Aorta (tissue), 5 donors: ENCODE measurements around the gene ZNF350. TPM values are rescaled to one million over a fixed set of nuclear protein-coding genes. Genes with fewer than 3 reads are reported as not detected.
"Not testable (repeated sequence)": the region's sequence is repeated elsewhere in the genome, so short reads cannot be mapped to it uniquely, and the experiment has no call there.

Source experiments
- ATAC-seq: fragments of 200-7000 bp; cut with Tn5 transposase; one replicate; pipeline ENCODE4 v1.9.1; 2022; ENCODE audit warnings: moderate library complexity; ENCODE audit not compliant: low FRiP score
- DNase-seq, 2 donors: peaks; one replicate each; pipeline ENCODE4 v3.0.0-alpha.2; 2020
- H3K27ac ChIP-seq, 2 donors: one replicate each; pipeline ENCODE4 v1.5.1; 2013; ENCODE audit warnings: low read length in 2 of 2, mild to moderate bottlenecking in 2 of 2, moderate library complexity in 2 of 2, control low read depth in 1 of 2, inconsistent platforms in 1 of 2, low read depth in 1 of 2
- H3K27me3 ChIP-seq, 2 donors: one replicate each; pipeline ENCODE4 v1.6.1; 2013; ENCODE audit warnings: control low read depth in 1 of 2, low read length in 1 of 2, mild to moderate bottlenecking in 1 of 2, moderate library complexity in 1 of 2; ENCODE audit not compliant: insufficient read depth in 2 of 2, control insufficient read depth in 1 of 2
- H3K36me3 ChIP-seq, 2 donors: one replicate each; pipeline ENCODE4 v1.6.1; 2013; ENCODE audit warnings: control low read depth in 1 of 2, low read length in 1 of 2, mild to moderate bottlenecking in 1 of 2; ENCODE audit not compliant: insufficient read depth in 2 of 2, control insufficient read depth in 1 of 2
- H3K4me1 ChIP-seq, 2 donors: one replicate each; pipeline ENCODE4 v1.6.1; 2013; ENCODE audit warnings: low read length in 2 of 2, control low read depth in 1 of 2, mild to moderate bottlenecking in 1 of 2, moderate library complexity in 1 of 2; ENCODE audit not compliant: insufficient read depth in 2 of 2, control insufficient read depth in 1 of 2
- H3K4me3 ChIP-seq, 2 donors: one replicate each; pipeline ENCODE4 v1.5.1; 2013; ENCODE audit warnings: low read length in 2 of 2, control low read depth in 1 of 2, mild to moderate bottlenecking in 1 of 2
- H3K9me3 ChIP-seq: one replicate; pipeline ENCODE4 v1.6.1; 2013; ENCODE audit warnings: mild to moderate bottlenecking, low read length; ENCODE audit not compliant: control insufficient read depth
- whole genome bisulfite sequencing, 2 donors: extraction: QIAGEN DNeasy Blood & Tissue Kit; methylation state at CpG; one replicate each; pipeline ENCODE4 v1.1.7; 2013; 5-methylcytosine and 5-hydroxymethylcytosine counted together
- intact Hi-C, 2 donors: fragments of 100-400 bp; cut with DNase I; formaldehyde crosslinking; loops; one replicate each; pipeline versions ENCODE4 v1.14.2 to v1.15.0; 2022
- polyA plus RNA-seq, 2 donors: library from polyadenylated mRNA; stranded (reverse); fragments of 200-250 nt; gene quantifications; one replicate each; pipeline ENCODE4 v1.2.3, GENCODE V29; 2013
- total RNA-seq, 2 donors: library from RNA; stranded (reverse); fragmentation: NEBNext Ultra II Directional; extraction: Animal tissue kit (Norgen Biotek cat#: 25700); gene quantifications; one replicate each; pipeline ENCODE4 v1.2.1, GENCODE V29; 2021
- donor health status: healthy with polysubstance abuse.
- donor health status: Bipolar disorder and iron deficiency.
- donor health status: DM: no; HTN: no; CAD: no.
- donor health status: DM: no; HTN: no; CAD: no.
- donor health status: DM: yes; HTN: yes; CAD: no.

ZNF350 gene
- total and polyA plus RNA-seq, 4 donors = 9.9 to 17.7 (median 12.6) TPM

GRCh38 chr19:52020506-52020905 lies 33.9 kb upstream of the ZNF350 start:
- Histone ChIP-seq H3K4me3 (no peak overlapping the region), H3K27me3 (no peaks in the 10 kb centered on the region), H3K4me1 (no peaks in the 10 kb centered on the region), H3K9me3 (peaks cover 35% of the 10 kb centered on the region), H3K36me3 (peaks cover 37 to 56% of the 10 kb centered on the region in 2 donors), H3K27ac (no peak overlapping the region)
- ATAC-seq = no peak
- intact Hi-C loops = no loop called here
- DNase-seq = no peak
- WGBS, 2 donors = 92 to 95% methylated on average over 4 of the region's 4 CpGs

GRCh38 chr19:52010674-52011073 lies 24.0 kb upstream of the ZNF350 start:
- Histone ChIP-seq H3K36me3 (peaks cover 2 to 12% of the 10 kb centered on the region in 2 donors), H3K4me3 (no peak overlapping the region), H3K9me3 (peaks cover 3% of the 10 kb centered on the region), H3K4me1 (no peaks in the 10 kb centered on the region), H3K27ac (no peak overlapping the region), H3K27me3 (no peaks in the 10 kb centered on the region)
- ATAC-seq (no peak), DNase-seq (no peak)
- 78 to 88% methylated on average over 1 of the region's 1 CpG for WGBS, 2 donors
- intact Hi-C loops = no loop called here

- 0 to 1% methylated on average over 44 of the region's 44 CpGs for WGBS, 2 donors
- intact Hi-C loops = no loop called here
- Histone ChIP-seq H3K27ac (peak within 1 kb of the TSS in 1 of 2 donors; percentile 34), H3K4me1 (no peaks in the 10 kb centered on the region), H3K36me3 (peaks cover 1 to 16% of the 10 kb centered on the region in 2 donors), H3K4me3 (peak within 1 kb of the TSS; percentile 50 to 78), H3K9me3 (peaks cover 2% of the 10 kb centered on the region), H3K27me3 (no peaks in the 10 kb centered on the region)
- DNase-seq = peak; percentile 93 to 97
- ATAC-seq = peak; percentile 99
These were observed 21.3 kb upstream of the ZNF350 start, which contains the start of gene ZNF615 for GRCh38 chr19:52007806-52008557. Gene ZNF615 (minus strand): TSS chr19:52008211. CDS start chr19:52003711, 4,500 bp downstream.

GRCh38 chr19:52007451-52007805 lies 20.8 kb upstream of the ZNF350 start:
- H3K27ac ChIP-seq = peak overlapping the region in 1 of 2 donors; percentile 34
- H3K9me3 ChIP-seq = peaks cover 2% of the 10 kb centered on the region
- no peaks in the 10 kb centered on the region for H3K4me1 ChIP-seq
- peaks cover 1 to 11% of the 10 kb centered on the region in 2 donors for H3K36me3 ChIP-seq
- no peaks in the 10 kb centered on the region for H3K27me3 ChIP-seq
- DNase-seq (no peak), ATAC-seq (peak; percentile 16)
- intact Hi-C loops = no loop called here
- 2 to 3% methylated on average over 9 of the region's 9 CpGs for WGBS, 2 donors
- H3K4me3 ChIP-seq = peak overlapping the region; percentile 50 to 78

GRCh38 chr19:51994048-51994644 lies 7.5 kb upstream of the ZNF350 start:
- no peak for DNase-seq
- ATAC-seq = no peak
- Histone ChIP-seq H3K9me3 (peaks cover 27% of the 10 kb centered on the region), H3K27me3 (no peaks in the 10 kb centered on the region), H3K4me1 (no peaks in the 10 kb centered on the region), H3K27ac (no peak overlapping the region), H3K4me3 (peak overlapping the region; percentile 10 to 24), H3K36me3 (peaks cover 13 to 47% of the 10 kb centered on the region in 2 donors)
- intact Hi-C loops = no loop called here
- WGBS, 2 donors = 97 to 99% methylated on average over 2 of the region's 2 CpGs

- Histone ChIP-seq H3K27me3 (no peaks in the 10 kb centered on the region), H3K36me3 (peaks cover 13 to 44% of the 10 kb centered on the region in 2 donors), H3K27ac (no peak overlapping the region), H3K4me3 (peak overlapping the region in 1 of 2 donors; percentile 10), H3K4me1 (no peaks in the 10 kb centered on the region), H3K9me3 (peaks cover 28% of the 10 kb centered on the region)
- WGBS, 2 donors = 98% methylated on average over 10 of the region's 10 CpGs
- DNase-seq (no peak), ATAC-seq (no peak)
- intact Hi-C loops = no loop called here
These were observed 6.8 kb upstream of the ZNF350 start for GRCh38 chr19:51993422-51993821.

- WGBS, 2 donors = 91 to 95% methylated on average over 4 of the region's 4 CpGs
- H3K27ac ChIP-seq = no peak overlapping the region
- peaks cover 17% of the 10 kb centered on the region for H3K9me3 ChIP-seq
- ATAC-seq = no peak
- no peak overlapping the region for H3K4me3 ChIP-seq
- no peak for DNase-seq
- intact Hi-C loops = loop anchor here in 1 of 2 donors (10.0 kb wide), 2 partner anchors 59 to 89 kb away; partner anchors contain the start of gene ZNF613
- H3K36me3 ChIP-seq = peaks cover 5 to 10% of the 10 kb centered on the region in 2 donors
- H3K27me3 ChIP-seq = no peaks in the 10 kb centered on the region
- H3K4me1 ChIP-seq = no peaks in the 10 kb centered on the region
These were observed 3.3 kb downstream of the ZNF350 start for GRCh38 chr19:51983361-51983760.

- intact Hi-C loops = loop anchor here in 1 of 2 donors (10.0 kb wide), 2 partner anchors 56 to 86 kb away; partner anchors contain the start of gene ZNF613
- H3K36me3 ChIP-seq = peaks cover 9 to 10% of the 10 kb centered on the region in 2 donors
- H3K4me3 ChIP-seq, H3K27me3 ChIP-seq, ATAC-seq, H3K27ac ChIP-seq, DNase-seq, H3K4me1 ChIP-seq: not testable (repeated sequence)
- peaks cover 27% of the 10 kb centered on the region for H3K9me3 ChIP-seq
- WGBS, 2 donors = 93 to 94% methylated on average over 6 of the region's 6 CpGs
These were observed 5.7 kb downstream of the ZNF350 start for GRCh38 chr19:51980926-51981325.
